GM12878 (cell line): ENCODE data around the gene ARL4D.

ENCODE experiments used
- EZH2 ChIP-seq: IDR thresholded peaks from 2 replicates; pipeline ENCODE4 v1.6.1; 2012; ENCODE audit warnings: low read depth, mild to moderate bottlenecking, control low read depth, inconsistent platforms, low read length, borderline replicate concordance; ENCODE audit not compliant: control insufficient read depth
- KDM1A ChIP-seq: fragments of 200-600 bp; sonication (generic); IDR thresholded peaks from 2 replicates; pipeline ENCODE4 v1.6.1; 2016; ENCODE audit warnings: borderline replicate concordance
- POLR2A ChIP-seq: IDR thresholded peaks from 2 replicates; pipeline ENCODE4 v1.6.1; 2011; ENCODE audit warnings: low read depth, mild to moderate bottlenecking, low read length
- ZNF384 ChIP-seq: IDR thresholded peaks from 2 replicates; pipeline ENCODE4 v1.6.1; 2012; ENCODE audit warnings: low read depth, mild to moderate bottlenecking, low read length, improper control_type of control experiment, borderline replicate concordance

GRCh38 chr17:43449470-43450248, 50.9 kb downstream of the ARL4D start:
- TF ChIP-seq ZNF384 (no peak), KDM1A (no peak), POLR2A (no peak), EZH2 (no peak)
